ENCODE measurements around the gene ST6GAL1.

The ST6GAL1 gene

GRCh38 chr3:187088701-187089100, 158.4 kb downstream of the ST6GAL1 start:
- no peak for TF ChIP-seq CTCF (IDR thresholded peaks at IDR 0.05; ENCODE audit: low read depth, low read length)

GRCh38 chr3:187093320-187093719, 163.0 kb downstream of the ST6GAL1 start:
- no peaks in the 10 kb centered on the region for H3K4me1 ChIP-seq
- no peak for TF ChIP-seq CTCF (IDR thresholded peaks at IDR 0.05; ENCODE audit: low read depth, low read length)
- H3K4me3 ChIP-seq (ENCODE audit: low read depth, low read length), result no peak overlapping the region
- no peaks in the 10 kb centered on the region for H3K36me3 ChIP-seq
- DNase-seq, result no peak
- no peaks in the 10 kb centered on the region for H3K9me3 ChIP-seq
- no peaks in the 10 kb centered on the region for H3K27me3 ChIP-seq

More at GRCh38 chr3:187088701-187089100, 158.4 kb downstream of the ST6GAL1 start:
- no peaks in the 10 kb centered on the region for H3K36me3 ChIP-seq
- H3K4me3 ChIP-seq (ENCODE audit: low read depth, low read length), result no peak overlapping the region
- no peaks in the 10 kb centered on the region for H3K4me1 ChIP-seq
- no peak for DNase-seq
- H3K9me3 ChIP-seq, result no peaks in the 10 kb centered on the region
- no peaks in the 10 kb centered on the region for H3K27me3 ChIP-seq

- Histone ChIP-seq H3K9me3 (no peaks in the 10 kb centered on the region), H3K4me1 (no peaks in the 10 kb centered on the region), H3K4me3 (ENCODE audit: low read depth, low read length) (no peak overlapping the region), H3K36me3 (no peaks in the 10 kb centered on the region), H3K27me3 (no peaks in the 10 kb centered on the region)
- DNase-seq, result no peak
- no peak for TF ChIP-seq CTCF (IDR thresholded peaks at IDR 0.05; ENCODE audit: low read depth, low read length)
Measured at GRCh38 chr3:187098923-187099512, 168.7 kb downstream of the ST6GAL1 start.

- Histone ChIP-seq H3K4me1 (no peaks in the 10 kb centered on the region), H3K36me3 (no peaks in the 10 kb centered on the region), H3K9me3 (no peaks in the 10 kb centered on the region), H3K27me3 (no peaks in the 10 kb centered on the region), H3K4me3 (ENCODE audit: low read depth, low read length) (peak overlapping the region; percentile 54)
- TF ChIP-seq CTCF (IDR thresholded peaks at IDR 0.05; ENCODE audit: low read depth, low read length), result no peak
- DNase-seq, result peak; percentile 67
Measured at GRCh38 chr3:187101184-187102072, 171.1 kb downstream of the ST6GAL1 start.

GRCh38 chr3:187102073-187102634, 171.8 kb downstream of the ST6GAL1 start:
- DNase-seq, result no peak
- no peak for TF ChIP-seq CTCF (IDR thresholded peaks at IDR 0.05; ENCODE audit: low read depth, low read length)
- H3K27me3 ChIP-seq, result no peaks in the 10 kb centered on the region
- H3K4me1 ChIP-seq, result no peaks in the 10 kb centered on the region
- no peaks in the 10 kb centered on the region for H3K9me3 ChIP-seq
- H3K4me3 ChIP-seq (ENCODE audit: low read depth, low read length), result peak overlapping the region; percentile 54
- H3K36me3 ChIP-seq, result no peaks in the 10 kb centered on the region

All from BE2C (cell line).